HG03457 (cell line): Measurements from ENCODE around the gene ARMCX5.

Experiments used
- ATAC-seq: cut with Tn5 transposase; IDR thresholded peaks from one replicate; pipeline ENCODE4 v1.9.1; 2021; ENCODE audit warnings: moderate number of reproducible peaks; ENCODE audit not compliant: unreplicated experiment

The ARMCX5 gene

GRCh38 chrX:102599084-102599950, at the start of gene ARMCX5:
ARMCX5 (plus strand) TSS chrX:102599515; CDS start chrX:102602142, 2,627 bp downstream.
- peak; percentile 80 for ATAC-seq

- no peak for ATAC-seq
These were observed 40.7 kb upstream of the ARMCX5 start for GRCh38 chrX:102558607-102559006.

GRCh38 chrX:102560423-102561068, 38.8 kb upstream of the ARMCX5 start:
- no peak for ATAC-seq

- ATAC-seq = no peak
These were observed 18.4 kb upstream of the ARMCX5 start for GRCh38 chrX:102580891-102581290.

GRCh38 chrX:102593367-102593766, 5.9 kb upstream of the ARMCX5 start:
- no peak for ATAC-seq

- ATAC-seq = no peak
These were observed 750 bp downstream of the ARMCX5 start for GRCh38 chrX:102599951-102600579.

- ATAC-seq = no peak
These were observed 5.0 kb downstream of the ARMCX5 start for GRCh38 chrX:102604327-102604726.

GRCh38 chrX:102606115-102606514, 6.8 kb downstream of the ARMCX5 start:
- no peak for ATAC-seq

- ATAC-seq = no peak
These were observed 11.6 kb downstream of the ARMCX5 start for GRCh38 chrX:102610905-102611304.

- no peak for ATAC-seq
These were observed 24.8 kb downstream of the ARMCX5 start for GRCh38 chrX:102624105-102624504.

- ATAC-seq = no peak
These were observed 28.3 kb downstream of the ARMCX5 start for GRCh38 chrX:102627640-102628039.

- ATAC-seq = no peak
These were observed 38.2 kb downstream of the ARMCX5 start for GRCh38 chrX:102637561-102637960.

GRCh38 chrX:102650903-102651241, 51.6 kb downstream of the ARMCX5 start:
- no peak for ATAC-seq

- no peak for ATAC-seq
These were observed 52.1 kb downstream of the ARMCX5 start, which contains the start of gene GPRASP1 for GRCh38 chrX:102651242-102652011. GPRASP1 (plus strand) TSS chrX:102651483; CDS start chrX:102653914, 2,431 bp downstream.

- ATAC-seq = peak; percentile 82
These were observed 52.8 kb downstream of the ARMCX5 start for GRCh38 chrX:102652031-102652688.
